NCI-H510A (cell line): ENCODE results near the gene FBF1.
A peak's percentile ranks its signal among the peaks of the same experiment; 100 is the strongest.
"Not testable (repeated sequence)": the region's sequence is repeated elsewhere in the genome, so short reads cannot be mapped to it uniquely, and the experiment has no call there.

ENCODE experiments used
- DNase-seq: peaks from one replicate; lab custom pipeline; 2025; lab: John Stamatoyannopoulos, UW

Gene FBF1

GRCh38 chr17:75875182-75875939 lies 65.5 kb downstream of the FBF1 start:
- DNase-seq: no peak

DNA sequence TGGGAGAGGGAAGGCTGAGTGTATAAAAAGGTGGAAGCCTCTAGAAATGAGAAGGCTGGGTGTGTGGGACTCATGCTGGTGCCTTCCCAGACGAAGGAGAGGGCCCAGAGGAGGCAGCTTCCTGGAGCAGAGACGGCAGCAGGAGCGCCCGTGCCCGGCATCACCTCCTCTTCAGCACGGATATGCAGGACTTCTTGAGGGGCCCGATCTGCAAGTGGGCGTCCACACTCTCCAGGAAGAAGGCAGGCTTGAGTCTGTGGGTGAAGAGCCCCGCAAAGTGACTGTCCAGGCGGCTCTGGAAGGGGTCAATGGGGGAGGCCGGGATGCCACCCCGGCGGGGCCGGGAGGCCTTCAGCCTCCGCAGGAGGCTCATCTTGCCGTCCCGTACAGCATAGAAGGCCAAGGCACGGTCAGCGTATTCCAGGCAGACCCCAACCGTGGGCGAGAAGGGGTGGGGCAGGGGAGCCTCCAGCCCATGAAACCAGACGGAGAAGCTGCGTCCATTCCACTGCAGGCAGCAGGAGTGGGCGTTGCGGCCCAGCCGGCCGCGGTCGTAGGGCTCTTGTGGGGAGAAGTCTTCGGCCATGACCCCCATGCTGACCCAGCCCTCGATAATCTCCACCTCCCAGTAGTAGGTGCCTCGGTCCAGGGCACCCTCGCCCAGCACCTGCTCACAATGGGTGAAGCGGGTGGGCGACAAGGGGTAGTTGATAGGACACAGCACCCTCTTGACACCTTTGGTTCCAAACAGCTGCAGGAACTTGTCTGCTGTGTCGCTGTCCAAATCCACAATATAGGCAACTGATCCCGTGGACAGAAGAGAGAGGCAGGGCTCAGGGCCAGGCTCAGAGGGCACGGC lies 66.3 kb downstream of the FBF1 start:
- no peak for DNase-seq

DNA sequence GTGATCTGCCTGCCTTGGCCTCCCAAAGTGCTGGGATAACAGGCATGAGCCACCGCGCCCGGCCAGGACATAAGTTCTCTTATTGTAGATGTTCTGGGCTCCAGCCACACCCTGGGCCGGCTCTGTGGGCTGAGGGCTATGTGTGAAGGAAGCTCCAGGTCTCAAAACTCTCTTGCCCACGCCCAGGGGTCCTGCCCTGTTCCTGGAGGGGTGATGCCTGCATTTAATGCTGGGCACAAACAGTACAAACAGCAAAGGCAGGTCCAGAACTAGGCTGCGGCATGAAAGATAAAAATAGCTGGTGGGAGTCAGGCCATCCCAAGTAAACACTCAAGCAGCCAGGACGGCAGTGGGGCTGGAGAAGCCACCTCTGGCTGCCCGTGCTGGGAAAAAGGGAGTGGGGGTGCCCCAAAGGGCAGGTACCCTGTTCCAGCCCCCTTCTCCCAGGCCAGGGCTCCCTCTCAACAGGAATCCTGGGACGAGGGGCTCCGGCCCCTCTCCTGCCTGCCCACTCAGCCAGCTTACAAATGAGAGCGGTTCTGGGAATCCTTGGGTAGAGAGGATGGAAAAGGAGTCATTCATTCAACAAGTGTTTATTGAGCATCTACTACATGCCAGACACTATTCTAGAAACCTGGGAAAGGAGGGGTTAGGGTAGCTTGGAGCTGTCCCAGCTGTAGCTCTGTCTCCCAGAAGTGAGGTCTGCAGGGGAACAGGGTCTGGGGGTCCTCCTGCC lies 67.1 kb downstream of the FBF1 start:
- no peak for DNase-seq

DNA sequence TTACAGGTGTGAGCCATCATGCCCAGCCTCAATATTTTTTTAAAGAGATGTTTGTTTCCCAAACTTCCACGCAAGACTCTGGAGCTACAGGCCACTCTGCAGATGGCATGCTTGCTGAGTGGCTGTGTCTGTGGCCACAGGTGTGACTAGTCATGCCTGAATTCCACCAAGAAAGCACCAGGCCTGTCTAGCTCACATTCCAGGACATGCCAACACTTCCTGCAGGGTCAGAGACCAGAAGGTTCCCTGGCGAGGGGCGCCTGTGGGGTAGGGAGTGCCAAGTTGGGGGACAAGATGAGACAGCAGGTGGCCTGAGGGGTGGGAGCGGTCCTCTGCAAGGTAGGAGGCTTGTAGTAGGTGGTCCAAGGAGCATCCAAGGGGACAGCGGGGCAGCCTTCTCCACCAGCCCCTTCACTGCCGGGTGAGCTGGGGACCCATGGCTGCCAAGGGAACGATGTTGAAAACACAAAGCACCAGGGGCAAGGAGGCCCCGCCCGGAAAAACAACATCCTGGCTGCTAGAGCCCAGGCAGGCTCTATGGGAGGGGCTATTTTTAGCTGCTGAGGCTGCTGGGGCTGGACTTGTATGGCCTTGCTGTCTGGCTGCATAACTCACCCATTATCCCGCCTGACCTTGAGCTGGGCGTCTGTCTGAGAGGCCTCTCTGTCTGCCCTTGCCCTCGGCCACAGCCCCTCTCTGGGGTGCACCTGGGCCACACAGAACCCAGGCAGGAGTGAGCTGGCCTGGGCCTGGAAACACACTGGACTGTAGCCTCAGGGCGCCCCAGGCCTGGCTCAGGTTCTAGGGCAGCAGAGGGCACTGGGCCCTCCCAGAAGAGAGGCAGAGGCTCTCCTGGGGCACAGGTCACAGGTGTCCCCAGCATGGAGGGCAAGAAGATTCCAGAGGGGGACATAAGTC lies 68.1 kb downstream of the FBF1 start:
- peak; percentile 43 for DNase-seq

DNA sequence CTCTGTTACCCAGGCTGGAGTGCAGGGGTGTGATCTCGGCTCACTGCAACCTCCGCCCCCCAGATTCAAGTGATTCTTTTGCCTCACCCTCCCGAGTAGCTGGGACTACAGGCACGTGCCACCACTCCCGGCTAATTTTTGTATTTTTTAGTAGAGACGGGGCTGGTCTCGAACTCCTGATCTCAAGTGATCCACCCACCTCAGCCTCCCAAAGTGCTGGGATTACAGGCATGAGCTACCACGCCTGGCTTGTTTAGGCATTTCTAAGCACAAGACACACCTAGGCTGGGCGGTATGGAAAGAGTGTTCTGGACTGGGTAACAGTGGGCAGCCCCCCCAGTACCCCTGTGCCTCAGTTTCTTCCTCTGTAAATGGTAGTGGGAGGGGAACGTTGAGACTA lies 70.6 kb downstream of the FBF1 start:
- not testable (repeated sequence) for DNase-seq

GRCh38 chr17:75869282-75870141 lies 71.3 kb downstream of the FBF1 start:
- no peak for DNase-seq

DNA sequence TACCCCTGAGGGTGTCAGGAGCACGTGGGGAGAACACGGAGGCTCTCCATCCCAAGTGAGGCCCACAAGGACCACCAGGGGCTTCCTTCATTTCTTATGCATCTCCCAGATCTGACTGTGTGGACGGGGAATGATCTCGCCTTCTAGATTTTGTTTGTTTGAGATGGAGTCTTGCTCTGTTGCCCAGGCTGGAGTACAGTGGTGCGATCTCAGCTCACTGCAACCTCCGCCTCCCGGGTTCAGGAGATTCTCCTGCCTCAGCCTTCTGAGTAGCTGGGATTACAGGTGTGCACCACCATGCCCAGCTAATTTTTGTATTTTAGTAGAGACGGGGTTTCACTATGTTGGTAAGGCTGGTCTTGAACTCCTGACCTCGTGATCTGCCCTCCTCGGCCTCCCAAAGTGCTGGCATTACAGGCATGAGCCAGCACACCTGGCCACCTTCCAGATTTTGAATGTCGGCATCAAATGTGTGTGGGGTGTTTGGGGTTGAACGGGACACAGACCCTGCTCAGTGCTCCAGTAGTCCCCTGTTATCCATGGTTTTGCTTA lies 72.0 kb downstream of the FBF1 start:
- not testable (repeated sequence) for DNase-seq

GRCh38 chr17:75865404-75866188 lies 75.2 kb downstream of the FBF1 start:
- not testable (repeated sequence) for DNase-seq

DNA sequence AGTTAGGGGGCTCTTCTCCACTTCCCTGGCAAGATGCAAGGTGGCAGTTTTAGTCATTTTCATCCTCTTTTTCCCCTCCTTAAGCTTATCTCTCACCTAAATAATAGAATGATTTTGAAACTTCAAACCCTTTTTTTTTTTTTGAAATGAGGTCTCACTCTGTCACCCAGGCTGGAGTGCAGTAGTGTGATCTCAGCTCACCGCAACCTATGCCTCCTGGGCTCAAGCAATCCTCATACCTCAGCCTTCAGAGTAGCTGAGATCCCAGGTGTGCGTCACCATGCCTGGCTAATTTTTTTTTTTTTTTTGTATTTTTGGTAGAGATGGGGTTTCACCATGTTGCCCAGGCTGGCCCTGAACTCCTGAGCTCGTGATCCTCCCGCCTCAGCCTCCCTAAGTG lies 76.0 kb downstream of the FBF1 start:
- not testable (repeated sequence) for DNase-seq

DNA sequence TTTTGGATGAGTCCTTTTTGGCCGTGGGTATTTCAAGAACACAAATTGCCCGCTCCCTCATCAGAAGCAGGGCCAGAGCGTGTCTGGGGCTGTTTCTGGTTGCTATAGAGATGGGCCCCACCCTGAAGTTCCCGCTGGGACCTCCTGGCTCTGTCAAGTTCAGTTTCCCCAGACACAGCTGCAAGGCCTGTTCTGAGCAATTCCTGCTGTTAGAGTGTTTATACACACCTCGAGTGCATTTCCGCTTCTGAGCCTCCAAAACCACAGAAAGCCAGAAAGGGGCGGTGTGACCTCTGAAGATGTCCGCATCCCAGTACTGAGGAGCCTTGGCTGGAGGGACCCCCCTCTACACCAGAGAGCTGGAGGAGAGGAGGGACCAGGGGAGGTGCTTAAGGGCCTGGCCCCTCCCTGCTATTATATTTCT lies 76.4 kb downstream of the FBF1 start:
- no peak for DNase-seq

- DNase-seq: no peak
Measured at GRCh38 chr17:75861927-75862317, 78.9 kb downstream of the FBF1 start.
